Panc1 (cell line): ENCODE data around the gene GLI1.
"Not testable (repeated sequence)": the region's sequence is repeated elsewhere in the genome, so short reads cannot be mapped to it uniquely, and the experiment has no call there.

Experiments used
- TCF7L2 ChIP-seq: IDR thresholded peaks from 2 replicates; pipeline ENCODE4 v1.6.1; 2011; ENCODE audit warnings: mild to moderate bottlenecking, low read depth, low read length, inconsistent platforms
- TF ChIP-seq, protein P1 (sequence below): fragments of 450-650 bp; IDR thresholded peaks from 2 replicates; pipeline ENCODE4 v1.5.1; 2017; ENCODE audit warnings: mild to moderate bottlenecking
- TF ChIP-seq, protein P2 (sequence below), 2 experiments: IDR thresholded peaks; 2 replicates each; pipeline ENCODE4 v1.6.1; 2011 to 2012; ENCODE audit warnings: low read depth in 2 of 2, control low read depth in 1 of 2, low read length in 1 of 2, mild to moderate bottlenecking in 1 of 2, moderate library complexity in 1 of 2; ENCODE audit not compliant: insufficient read depth in 1 of 2

DNA sequence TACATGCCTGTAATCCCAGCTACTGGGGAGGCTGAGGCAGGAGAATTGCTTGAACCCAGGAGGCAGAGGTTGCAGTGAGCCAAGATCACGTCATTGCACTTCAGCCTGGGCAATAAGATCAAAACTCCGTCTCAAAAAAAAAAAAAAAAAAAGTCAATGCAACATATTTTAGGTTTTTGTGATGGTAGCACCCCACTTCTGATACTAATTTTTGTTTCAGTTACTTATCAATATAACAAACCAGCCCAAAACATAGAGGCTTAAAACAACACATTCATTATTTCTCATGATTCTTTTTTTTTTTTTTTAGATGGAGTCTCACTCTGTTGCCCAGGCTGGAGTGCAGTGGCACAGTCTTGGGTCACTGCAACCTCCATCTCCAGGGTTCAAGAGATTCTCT, 18.2 kb upstream of the GLI1 start:
- TF ChIP-seq, protein P1, sequence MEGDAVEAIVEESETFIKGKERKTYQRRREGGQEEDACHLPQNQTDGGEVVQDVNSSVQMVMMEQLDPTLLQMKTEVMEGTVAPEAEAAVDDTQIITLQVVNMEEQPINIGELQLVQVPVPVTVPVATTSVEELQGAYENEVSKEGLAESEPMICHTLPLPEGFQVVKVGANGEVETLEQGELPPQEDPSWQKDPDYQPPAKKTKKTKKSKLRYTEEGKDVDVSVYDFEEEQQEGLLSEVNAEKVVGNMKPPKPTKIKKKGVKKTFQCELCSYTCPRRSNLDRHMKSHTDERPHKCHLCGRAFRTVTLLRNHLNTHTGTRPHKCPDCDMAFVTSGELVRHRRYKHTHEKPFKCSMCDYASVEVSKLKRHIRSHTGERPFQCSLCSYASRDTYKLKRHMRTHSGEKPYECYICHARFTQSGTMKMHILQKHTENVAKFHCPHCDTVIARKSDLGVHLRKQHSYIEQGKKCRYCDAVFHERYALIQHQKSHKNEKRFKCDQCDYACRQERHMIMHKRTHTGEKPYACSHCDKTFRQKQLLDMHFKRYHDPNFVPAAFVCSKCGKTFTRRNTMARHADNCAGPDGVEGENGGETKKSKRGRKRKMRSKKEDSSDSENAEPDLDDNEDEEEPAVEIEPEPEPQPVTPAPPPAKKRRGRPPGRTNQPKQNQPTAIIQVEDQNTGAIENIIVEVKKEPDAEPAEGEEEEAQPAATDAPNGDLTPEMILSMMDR = not testable (repeated sequence)
- TF ChIP-seq, protein P2, sequence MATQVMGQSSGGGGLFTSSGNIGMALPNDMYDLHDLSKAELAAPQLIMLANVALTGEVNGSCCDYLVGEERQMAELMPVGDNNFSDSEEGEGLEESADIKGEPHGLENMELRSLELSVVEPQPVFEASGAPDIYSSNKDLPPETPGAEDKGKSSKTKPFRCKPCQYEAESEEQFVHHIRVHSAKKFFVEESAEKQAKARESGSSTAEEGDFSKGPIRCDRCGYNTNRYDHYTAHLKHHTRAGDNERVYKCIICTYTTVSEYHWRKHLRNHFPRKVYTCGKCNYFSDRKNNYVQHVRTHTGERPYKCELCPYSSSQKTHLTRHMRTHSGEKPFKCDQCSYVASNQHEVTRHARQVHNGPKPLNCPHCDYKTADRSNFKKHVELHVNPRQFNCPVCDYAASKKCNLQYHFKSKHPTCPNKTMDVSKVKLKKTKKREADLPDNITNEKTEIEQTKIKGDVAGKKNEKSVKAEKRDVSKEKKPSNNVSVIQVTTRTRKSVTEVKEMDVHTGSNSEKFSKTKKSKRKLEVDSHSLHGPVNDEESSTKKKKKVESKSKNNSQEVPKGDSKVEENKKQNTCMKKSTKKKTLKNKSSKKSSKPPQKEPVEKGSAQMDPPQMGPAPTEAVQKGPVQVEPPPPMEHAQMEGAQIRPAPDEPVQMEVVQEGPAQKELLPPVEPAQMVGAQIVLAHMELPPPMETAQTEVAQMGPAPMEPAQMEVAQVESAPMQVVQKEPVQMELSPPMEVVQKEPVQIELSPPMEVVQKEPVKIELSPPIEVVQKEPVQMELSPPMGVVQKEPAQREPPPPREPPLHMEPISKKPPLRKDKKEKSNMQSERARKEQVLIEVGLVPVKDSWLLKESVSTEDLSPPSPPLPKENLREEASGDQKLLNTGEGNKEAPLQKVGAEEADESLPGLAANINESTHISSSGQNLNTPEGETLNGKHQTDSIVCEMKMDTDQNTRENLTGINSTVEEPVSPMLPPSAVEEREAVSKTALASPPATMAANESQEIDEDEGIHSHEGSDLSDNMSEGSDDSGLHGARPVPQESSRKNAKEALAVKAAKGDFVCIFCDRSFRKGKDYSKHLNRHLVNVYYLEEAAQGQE (IDR thresholded peaks at IDR 0.05; ENCODE audit: insufficient read depth in 1 of 2, low read depth in 2 of 2, low read length in 1 of 2) = not testable (repeated sequence)
- not testable (repeated sequence) for TF ChIP-seq TCF7L2
